Kasumi-1 (cell line): ENCODE measurements around the gene GNL1.
A peak's percentile ranks its signal among the peaks of the same experiment; 100 is the strongest.

Experiments used
- DNase-seq, 2 experiments: peaks; one replicate each; lab custom pipeline; 2025; lab: John Stamatoyannopoulos, UW

Gene GNL1

DNA sequence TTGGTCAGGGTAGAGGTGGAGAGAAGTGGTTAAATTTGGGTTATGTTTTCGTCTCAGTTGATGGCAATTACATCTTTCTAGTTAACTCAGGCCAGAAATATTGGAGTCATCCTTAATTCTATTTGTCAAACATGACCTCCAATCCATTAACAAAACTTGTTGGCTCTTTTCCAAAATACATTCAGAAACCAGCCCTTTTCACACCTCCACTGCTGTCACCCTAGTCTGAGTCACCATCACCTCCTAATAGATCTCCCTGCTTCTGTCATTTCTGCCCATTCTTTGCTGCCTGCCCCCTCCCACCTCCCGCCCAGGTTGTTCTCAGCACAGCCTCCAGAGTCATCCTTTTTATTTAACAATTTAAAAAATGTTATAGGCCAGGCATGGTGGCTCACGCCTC is 12.0 kb upstream of the GNL1 start:
- DNase-seq, result no peak

DNA sequence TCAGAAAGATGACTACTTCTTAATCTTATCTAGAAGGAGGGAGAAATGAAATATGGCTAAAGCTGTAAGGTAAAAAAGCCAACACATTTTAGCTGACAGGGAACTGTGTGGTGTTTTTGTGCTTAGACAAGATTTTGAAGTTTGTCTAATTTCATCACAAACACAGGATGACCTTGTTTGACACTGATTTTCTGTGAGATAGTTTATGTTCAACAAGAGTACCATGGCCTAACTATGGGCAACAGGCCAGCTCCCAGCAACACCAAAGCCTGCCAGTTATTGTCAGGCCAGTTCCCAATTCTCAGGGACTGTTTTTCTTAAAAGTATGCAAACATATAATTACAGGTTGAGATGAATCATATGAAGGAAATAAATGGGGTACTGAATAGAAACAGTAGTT is 9.5 kb upstream of the GNL1 start:
- DNase-seq, result no peak

DNA sequence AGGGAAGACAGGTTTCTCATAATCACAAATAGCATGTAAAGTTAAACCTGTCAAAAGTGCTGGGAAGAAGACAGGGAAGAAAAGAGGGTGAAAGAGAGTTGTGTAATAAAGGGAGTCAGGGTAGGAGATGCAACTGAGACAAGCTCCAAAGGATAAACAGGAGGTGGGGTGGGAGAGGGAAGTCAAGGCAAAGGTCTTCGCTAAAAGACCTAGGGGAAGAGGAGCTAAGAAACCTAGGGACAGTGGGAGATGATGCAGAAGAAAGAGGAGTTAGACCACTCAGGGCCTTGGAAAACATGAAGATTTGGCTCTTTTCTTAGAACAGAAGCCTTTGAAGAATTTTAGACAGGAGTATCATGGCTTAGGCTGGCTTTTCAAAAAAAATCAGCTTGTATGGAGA is 7.8 kb upstream of the GNL1 start:
- DNase-seq, result no peak

DNA sequence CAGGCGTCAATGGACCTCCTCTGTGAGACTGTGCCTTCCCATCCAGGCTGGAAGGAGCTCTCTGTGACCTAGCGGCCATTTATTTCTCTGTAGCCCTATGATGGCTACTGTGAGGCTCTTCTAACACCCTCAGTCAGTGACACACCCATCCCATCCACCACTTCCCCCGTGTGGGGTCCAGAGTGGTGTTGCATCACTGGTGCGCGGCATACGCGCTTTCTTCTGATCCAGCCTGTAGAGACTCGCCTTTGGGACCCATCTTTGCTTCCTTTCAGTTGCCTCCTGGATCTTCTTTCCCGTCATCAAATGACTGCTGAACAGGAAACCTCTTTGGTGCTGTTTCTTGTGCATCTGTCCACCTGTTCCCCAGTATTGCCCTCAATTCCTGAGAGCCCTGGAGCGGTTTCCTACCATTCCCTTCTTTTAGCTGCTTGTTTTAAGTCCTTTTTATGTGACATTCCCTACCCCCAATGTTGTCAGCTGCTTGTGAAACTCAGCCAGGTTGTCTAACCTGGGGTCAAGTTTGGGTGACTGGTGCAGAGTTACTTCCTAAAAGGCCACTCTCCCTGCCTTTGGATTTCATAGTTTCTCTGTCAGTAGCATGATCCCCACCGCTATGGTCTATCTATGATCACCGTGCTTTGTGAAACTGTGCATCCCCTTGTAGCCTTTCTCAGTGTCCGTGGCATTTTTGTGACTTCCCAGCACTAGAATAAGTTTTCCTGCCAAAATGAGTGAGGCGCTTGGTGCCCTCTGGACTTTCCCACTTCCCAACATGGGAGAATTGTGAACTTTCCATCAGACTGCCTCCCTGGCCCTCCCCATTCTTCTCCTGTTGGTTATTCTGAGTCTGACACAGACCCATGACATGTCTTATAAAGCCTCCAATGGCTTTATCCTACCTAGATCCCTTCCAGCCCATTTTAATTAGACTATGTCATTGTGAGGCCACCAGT is 6.5 kb upstream of the GNL1 start:
- DNase-seq, result no peak

DNA sequence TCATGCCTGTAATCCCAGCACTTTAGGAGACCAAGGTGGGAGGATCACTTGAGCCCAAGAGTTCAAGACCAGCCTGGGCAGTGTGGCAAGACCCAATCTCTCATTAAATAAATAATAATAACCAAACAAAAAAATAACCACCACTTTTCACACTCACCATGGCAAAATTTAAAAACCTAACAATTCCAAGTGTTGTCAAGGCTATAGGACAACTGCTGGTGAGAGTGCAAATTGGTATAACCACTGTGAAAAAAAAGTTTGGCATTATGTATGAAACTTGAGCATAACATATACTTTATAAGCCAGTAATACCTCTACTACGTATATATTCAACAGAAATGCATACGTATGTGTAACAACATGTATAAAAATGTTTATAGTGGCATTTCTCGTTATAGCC is 4.6 kb upstream of the GNL1 start:
- no peak for DNase-seq

DNA sequence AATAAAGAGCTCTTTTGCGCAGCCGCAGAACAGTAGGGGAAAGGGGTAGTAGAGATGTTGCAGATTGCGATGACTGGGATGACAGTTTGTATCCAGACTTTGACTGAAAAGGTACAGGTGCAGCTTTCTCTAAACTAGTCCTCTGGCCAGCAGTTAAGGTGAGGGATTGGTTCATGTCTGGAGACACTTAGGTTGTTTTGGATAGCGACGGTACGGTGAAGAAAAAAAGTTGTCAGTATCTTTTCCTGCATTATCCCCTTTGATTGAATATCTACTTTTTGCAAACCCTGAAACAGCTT is 1.3 kb upstream of the GNL1 start:
- peak; percentile 62 to 77 for DNase-seq

DNA sequence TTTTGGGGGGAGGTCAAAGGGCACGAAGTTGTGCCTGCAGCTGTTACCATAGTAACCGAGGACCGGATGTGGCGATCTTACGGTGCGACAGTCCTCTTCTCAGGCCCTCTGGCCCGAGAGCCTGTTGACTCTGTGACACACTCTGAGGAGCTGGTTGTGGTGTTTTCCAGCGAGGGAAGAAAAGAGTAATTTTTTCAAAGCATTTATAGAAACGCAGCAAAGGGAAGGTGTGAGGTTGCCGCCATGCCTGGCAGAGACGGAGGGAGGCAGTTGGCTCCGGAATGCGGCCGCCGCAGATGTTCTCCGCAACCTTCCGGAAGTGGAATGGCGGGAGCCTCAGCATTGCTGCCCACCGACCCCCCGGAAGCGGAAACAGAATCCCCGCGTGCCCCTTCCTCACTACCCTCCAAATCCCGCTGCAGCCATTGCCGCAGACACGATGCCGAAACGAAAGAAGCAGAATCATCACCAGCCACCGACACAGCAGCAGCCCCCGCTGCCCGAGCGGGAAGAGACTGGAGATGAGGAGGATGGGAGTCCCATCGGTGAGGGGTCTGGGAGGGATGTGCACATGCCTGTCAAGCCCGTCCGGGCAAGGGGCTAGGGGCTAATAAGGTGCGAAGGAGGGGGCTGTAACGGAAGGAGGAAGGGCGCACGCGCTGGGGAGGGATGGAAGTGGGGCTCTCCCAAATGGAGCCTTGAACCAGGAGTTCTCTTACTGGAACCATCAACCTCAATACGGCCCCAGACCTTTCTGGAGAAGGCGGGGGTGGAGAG is 805 bp upstream of the GNL1 start, which contains the start of gene PRR3:
TSS of gene PRR3 (plus strand) at position 390 of the 777 bp plus-strand sequence. CDS start at position 440, 50 bp downstream.
- DNase-seq, result peak; percentile 86 to 91

DNA sequence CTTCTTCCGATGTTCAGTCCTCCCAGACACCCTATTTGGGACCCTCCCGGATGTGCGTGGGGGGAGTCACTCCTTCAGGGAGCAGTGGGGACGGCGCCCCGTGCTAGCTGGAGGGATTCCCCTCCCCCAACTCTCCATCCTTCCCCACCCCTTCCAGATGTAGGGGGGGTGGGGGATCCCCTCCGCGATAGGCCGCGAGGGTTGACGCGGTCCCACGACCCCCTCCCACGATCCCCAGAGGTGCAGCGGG is 548 bp downstream of the GNL1 start:
- DNase-seq, result no peak

DNA sequence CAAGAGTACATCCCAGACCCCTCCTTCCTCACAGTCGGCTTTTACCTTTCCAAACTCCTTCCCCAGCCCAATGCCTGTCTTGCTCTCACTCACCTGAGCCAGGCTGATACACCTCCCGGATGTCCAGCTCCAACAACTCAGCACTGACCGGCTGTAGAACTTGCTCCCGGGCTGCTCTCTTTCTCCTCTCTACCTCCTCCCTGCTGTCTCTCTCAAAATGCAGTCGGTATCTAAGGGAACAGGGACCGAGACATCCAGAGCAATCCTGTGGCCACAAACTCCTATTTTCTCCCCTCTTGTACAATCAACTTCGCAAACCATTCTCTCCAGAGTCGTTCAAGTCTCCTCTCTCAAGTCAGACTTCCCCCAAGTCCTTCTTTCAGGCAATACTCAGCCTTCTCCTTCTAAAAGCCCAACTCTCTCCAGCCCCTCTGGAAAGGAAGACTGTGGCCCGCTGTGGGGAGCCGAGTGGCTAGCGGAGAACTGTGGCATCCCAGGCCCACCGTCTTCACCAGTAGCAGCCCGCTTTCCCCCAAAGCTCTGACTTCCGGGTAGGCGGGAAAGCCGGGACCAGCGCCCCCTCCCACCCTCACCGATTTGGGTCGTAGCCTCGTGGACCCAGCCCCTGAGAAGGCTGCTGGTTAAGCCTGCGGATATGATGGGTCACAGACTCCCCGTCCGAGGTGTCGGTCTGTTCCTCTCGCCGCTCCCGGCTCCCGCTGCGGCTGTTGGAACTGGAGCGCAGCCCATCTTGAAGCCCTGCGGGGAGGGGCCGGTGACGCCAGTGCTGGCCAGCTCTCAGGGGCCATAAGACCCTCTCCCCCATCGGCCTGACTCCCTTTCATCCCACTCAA is 1.1 kb downstream of the GNL1 start:
- no peak for DNase-seq

DNA sequence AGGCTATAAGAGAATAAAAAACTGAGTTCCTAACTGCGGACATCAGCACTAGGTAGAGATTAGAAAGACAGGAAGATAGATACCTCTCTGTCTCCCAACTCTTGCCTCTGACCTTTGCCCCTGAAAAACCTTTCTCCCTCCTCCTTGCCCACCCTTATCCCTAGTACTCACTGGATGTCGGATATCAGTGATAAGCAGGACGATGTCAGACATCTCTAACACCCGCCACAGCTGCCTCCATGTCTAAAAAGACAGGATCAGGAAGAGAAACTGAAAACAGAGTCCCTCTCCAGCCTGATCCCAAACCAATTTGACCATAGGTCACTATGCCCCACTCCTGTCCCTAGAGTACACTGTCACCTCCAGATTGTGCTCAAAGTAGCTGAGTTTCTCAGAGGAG is 1.9 kb downstream of the GNL1 start:
- no peak for DNase-seq

DNA sequence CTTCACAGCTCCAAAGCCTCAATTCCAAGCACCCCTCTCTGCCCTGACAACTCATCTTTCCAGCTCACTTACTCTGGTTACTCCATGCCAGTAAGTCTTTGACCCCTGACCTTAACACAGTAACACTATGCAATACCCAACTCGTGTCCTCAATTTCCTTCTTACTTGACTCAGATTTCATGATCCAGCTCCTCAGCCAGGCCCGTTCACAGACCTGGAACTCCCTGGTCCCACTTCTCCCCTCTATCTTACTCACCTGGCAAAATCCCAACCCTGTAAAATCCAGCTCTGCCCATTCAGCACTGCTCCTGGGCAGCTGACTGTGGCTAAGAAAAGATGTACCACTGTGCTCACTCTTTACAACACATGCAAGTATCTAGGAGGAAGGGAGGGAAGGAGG is 7.9 kb downstream of the GNL1 start:
- no peak for DNase-seq

- no peak for DNase-seq
Observed at GRCh38 chr6:30547454-30547853, 8.8 kb downstream of the GNL1 start.

DNA sequence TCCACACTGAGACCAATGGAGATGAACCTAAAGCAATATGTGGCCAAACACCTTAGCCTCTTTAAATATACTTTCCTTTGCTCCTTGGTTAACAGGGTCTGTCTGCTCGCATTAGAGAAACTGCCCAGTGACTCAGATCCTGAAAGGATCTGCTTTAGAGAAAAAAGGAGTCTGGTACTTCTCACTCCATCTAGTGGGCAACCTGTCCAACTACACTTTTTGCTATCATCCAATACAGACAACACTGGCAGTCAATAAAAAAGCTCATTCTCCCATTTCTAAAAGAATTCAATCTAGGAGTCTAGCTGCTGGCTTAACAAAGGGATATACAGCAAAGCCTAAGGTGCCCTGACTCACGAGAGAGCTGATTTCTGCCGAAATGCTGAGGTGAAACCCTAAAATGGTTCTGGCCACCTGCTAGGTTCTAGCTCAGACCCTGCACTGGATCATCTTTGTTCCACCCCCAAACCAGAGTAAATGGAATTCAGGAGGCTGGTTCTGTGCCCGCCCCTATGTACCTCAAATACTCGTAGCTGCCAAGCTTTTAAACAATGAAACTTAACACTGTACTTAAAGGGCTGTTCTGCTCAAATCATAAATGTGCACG is 11.5 kb downstream of the GNL1 start:
- DNase-seq, result peak; percentile 92

DNA sequence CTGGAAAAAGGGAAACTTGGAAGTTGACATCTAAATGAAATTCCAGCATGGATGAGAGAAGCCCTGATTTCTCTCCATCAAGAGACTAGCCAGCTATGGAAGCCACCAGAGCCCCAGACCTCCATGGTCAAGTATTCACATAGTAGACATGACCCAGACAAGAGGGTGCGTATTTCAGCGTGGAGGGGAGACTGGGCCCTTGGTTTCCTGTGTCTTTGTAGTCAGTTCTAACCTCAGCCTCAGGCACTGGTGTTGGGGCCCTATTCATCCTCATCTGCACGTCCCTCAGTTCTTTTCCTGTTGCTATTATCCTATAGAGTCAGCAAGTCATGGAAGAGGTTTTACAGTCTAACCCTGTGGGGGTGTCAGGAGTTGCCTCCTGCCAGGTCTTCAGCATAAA is 12.5 kb downstream of the GNL1 start:
- DNase-seq, result no peak

DNA sequence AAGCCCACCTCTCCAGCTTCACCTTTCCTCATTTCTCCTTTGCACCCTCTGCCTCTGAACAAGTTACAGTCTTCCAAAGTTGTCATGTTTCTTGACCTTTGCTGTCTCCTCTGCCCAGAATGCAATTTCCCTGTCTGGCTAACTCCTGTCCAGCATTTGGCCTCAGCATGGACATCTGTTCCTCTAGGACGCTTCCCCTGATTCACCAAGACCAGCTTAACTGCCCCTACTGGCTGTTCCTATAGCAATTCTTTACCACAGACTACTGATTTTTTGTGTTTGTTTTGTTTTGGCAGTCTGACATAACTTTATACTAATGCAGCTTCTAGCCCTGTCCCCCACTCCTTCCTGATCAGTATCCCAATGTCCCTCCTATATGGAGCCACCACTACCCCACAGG is 13.4 kb downstream of the GNL1 start:
- peak in 1 of 2 experiments; percentile 12 for DNase-seq

GRCh38 chr6:30542404-30542725 is 13.9 kb downstream of the GNL1 start:
- no peak for DNase-seq

DNA sequence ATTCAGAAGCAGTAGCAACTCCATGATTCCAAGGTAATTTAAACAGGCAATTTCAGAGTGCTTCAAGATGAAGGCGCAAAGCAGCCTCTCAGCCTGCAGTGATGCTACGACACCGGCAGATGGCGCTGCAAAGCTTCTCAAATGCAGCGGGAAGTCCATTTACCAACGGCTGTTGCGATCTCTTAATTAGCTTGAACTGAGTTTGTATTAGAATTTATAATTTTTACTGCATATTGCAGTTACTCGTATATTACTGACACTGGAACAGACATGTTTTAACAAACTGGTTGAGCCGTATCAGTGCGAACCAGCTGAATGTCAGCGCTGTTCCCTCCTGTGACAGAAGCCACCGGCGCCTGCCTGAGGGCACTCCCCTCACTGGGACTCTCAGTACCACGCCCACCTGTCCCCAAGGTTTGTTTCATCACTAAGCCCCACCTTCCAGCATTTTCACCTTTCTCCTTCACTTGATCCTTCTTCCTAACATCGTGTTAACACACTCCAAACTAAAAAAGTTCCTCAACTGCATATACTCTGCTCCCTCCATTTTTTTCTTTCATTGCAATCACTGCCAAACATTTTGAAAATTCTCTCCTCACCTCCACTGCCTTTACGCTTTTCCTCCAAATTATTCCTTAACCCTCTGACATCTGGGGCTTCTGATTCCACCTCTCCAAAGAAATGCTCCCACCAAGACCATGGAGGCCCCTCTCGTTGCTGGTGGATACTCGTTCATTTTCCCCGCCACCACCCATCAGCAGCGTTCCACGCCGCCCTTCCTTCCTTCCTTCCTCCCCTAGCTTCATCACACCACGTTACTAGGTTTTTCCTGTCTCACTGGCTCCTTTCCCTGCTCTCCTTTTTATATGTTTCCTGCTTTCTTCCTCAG is 14.5 kb downstream of the GNL1 start:
- peak; percentile 69 to 83 for DNase-seq

GRCh38 chr6:30537931-30538330 is 18.4 kb downstream of the GNL1 start:
- no peak for DNase-seq

DNA sequence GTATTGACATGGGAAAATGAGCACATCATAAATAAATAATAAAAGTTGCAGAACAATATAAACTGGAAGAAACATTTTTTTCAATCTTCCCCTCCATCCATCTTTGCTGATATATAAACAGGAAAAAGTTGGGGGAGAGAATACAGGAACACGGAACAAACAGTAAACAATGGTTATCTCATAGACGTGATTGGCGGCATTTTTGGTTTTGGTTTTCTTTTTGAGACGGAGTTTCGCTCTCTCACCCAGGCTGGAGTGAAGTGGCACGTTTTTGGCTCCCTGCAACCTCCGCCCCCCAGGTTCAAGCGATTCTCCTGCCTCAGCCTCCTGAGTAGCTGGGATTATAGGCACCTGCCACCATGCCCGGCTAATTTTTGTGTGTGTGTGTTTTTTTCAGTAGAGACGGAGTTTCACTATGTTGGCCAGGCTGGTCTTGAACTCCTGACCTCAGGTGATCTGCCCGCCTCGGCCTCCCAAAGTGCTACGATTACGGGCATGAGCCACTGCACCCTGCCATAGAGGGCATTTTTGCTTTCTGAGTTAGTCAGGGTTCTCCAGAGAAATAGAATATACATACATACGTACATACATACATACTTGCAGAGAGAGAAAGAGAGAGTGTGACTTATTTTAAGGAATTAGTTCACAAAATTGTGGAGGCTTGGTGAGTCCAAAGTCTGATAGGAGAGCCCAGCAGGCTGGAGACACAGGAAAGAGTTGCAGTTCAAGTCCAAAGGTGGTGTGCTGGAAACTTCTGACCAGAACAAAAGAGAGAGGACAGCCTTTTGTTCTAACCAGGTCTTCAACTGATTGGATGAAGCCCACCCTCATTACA is 22.6 kb downstream of the GNL1 start:
- no peak for DNase-seq

DNA sequence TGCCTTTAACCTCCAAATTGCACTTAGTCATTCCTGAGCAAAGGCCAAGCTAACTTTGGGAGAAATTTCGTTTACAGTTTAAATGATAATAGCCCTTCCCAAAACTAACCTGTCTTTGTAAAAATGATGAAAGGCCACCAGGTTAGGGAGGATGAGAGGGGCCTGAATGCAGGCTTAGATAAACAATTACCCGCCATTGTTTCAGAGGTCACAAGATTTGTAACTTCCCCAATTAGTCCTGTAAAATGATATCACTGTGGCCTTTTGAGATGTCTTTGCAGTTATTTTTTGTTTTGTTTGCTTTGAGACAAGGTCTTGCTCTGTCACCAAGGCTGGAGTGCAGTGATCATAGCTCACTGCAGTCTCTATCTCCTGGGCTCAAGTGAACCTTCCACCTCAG is 26.3 kb downstream of the GNL1 start:
- DNase-seq, result peak in 1 of 2 experiments; percentile 17
